ENCODE results near the gene USP5. TPM values are rescaled to one million over a fixed set of nuclear protein-coding genes. Genes with fewer than 3 reads are reported as not detected.
A peak's percentile ranks its signal among the peaks of the same experiment; 100 is the strongest.

Gene USP5, protein sequence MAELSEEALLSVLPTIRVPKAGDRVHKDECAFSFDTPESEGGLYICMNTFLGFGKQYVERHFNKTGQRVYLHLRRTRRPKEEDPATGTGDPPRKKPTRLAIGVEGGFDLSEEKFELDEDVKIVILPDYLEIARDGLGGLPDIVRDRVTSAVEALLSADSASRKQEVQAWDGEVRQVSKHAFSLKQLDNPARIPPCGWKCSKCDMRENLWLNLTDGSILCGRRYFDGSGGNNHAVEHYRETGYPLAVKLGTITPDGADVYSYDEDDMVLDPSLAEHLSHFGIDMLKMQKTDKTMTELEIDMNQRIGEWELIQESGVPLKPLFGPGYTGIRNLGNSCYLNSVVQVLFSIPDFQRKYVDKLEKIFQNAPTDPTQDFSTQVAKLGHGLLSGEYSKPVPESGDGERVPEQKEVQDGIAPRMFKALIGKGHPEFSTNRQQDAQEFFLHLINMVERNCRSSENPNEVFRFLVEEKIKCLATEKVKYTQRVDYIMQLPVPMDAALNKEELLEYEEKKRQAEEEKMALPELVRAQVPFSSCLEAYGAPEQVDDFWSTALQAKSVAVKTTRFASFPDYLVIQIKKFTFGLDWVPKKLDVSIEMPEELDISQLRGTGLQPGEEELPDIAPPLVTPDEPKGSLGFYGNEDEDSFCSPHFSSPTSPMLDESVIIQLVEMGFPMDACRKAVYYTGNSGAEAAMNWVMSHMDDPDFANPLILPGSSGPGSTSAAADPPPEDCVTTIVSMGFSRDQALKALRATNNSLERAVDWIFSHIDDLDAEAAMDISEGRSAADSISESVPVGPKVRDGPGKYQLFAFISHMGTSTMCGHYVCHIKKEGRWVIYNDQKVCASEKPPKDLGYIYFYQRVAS
- 100 to 1,000 TPM; 125 to 127 TPM for total RNA-seq

DNA sequence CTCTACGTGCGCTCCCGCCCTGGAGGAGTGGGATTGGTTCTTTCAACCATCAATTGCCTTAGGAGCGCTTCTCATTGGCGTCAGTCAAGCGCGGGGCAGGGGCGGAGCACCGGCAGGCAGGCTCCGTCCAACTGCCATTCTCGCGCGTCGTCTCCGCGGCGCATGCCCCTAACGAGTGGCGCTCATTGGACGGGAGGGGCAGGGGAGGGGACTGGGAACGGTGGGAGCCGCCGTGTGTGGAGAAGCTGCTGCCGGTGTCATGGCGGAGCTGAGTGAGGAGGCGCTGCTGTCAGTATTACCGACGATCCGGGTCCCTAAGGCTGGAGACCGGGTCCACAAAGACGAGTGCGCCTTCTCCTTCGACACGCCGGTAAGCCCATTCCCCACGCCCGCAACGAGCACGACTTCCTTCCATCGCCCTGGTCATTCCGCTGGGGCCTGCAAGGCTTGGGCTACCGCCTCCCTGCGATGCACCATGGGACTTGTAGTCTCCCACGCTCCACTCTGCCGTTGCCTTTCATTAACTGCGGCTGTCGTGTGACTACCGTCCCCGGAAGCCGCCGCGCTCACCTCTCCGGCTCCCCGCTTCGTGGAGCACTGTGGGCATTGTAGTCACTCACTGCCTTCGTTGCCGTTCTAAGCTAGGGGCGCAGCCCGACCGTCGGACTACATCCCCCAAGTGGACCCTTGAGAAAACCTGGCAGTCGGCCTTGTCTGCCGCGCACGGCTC, at the start of gene USP5:
Gene USP5, plus strand, starts transcription at position 230 of the 730 bp plus-strand sequence. Its CDS starts 30 bp downstream, at position 260.
- Mint-ChIP-seq H3K4me3 (peak within 1 kb of the TSS; percentile 97), H3K27ac (peak within 1 kb of the TSS; percentile 95), H3K36me3 (peaks cover 20% of the 10 kb centered on the region), H3K9me3 (no peaks in the 10 kb centered on the region), H3K27me3 (no peaks in the 10 kb centered on the region), H3K4me1 (peaks cover 29% of the 10 kb centered on the region)
- DNase-seq, result peak; percentile 99

DNA sequence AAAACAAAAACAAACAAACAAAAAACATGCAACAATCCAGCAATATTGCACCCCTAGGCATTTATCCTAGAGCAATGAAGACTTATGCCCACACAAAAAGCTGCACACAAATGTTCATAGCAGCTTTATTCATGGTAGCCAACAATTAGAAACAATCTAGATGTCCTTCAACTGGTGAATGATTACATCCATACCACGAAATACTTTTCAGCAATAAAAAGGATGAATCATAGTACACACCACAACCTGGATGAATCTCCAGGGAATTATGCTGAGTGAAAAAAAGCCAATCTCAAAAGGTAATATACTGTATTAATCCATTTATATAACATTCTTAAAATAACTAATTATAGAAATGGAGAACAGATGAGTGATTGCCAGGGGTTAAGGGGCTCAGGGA, 44.8 kb upstream of the USP5 start:
- DNase-seq, result no peak
- no peak overlapping the region for H3K4me3 Mint-ChIP-seq
- no peaks in the 10 kb centered on the region for H3K36me3 Mint-ChIP-seq
- no peaks in the 10 kb centered on the region for H3K9me3 Mint-ChIP-seq
- no peak overlapping the region for H3K27ac Mint-ChIP-seq
- no peaks in the 10 kb centered on the region for H3K4me1 Mint-ChIP-seq
- no peaks in the 10 kb centered on the region for H3K27me3 Mint-ChIP-seq

DNA sequence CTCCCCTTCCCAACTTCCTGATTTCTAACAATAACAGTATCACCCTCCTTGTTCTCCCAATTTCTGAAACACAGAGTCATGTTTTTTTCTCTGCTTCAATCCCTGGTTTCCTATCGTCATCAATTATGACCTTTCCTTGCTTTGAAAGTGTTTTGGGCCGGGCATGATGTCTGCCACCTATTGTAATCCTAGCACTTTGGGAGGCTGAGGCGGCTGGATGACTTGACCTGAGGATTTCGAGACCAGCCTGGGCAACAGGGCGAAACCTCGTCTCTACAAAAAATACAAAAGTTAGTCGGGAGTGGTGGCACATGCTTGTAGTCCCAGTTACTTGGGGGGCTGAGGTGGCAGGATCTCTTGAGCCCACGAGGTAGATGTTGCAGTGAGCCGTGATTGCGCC, 42.9 kb upstream of the USP5 start:
- no peaks in the 10 kb centered on the region for H3K4me1 Mint-ChIP-seq
- DNase-seq, result no peak
- H3K36me3 Mint-ChIP-seq, result no peaks in the 10 kb centered on the region
- H3K9me3 Mint-ChIP-seq, result no peaks in the 10 kb centered on the region
- H3K27ac Mint-ChIP-seq, result no peak overlapping the region
- H3K27me3 Mint-ChIP-seq, result no peaks in the 10 kb centered on the region
- no peak overlapping the region for H3K4me3 Mint-ChIP-seq

DNA sequence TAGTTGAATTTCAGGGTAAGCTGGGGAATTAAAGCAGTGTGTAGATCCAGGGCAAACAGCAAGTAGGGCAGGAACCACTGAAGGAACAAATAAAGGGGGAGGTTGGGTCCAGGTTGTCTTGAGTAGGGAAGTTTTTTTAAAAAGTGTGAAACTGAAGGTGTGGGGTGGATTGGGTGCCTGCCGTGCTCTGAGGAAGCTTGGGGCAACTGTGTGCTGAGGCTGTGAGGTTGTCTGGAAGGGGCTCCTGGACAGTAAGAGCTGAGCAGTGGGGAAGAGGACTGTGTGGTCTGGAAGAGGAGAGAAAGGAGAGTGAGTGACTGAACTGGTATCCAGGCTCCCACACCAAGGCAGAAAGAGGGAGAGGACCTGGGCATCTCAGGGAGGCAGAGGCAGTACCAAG, 41.2 kb upstream of the USP5 start:
- no peak for DNase-seq
- Mint-ChIP-seq H3K36me3 (no peaks in the 10 kb centered on the region), H3K9me3 (no peaks in the 10 kb centered on the region), H3K4me3 (no peak overlapping the region), H3K4me1 (no peaks in the 10 kb centered on the region), H3K27ac (no peak overlapping the region), H3K27me3 (no peaks in the 10 kb centered on the region)

DNA sequence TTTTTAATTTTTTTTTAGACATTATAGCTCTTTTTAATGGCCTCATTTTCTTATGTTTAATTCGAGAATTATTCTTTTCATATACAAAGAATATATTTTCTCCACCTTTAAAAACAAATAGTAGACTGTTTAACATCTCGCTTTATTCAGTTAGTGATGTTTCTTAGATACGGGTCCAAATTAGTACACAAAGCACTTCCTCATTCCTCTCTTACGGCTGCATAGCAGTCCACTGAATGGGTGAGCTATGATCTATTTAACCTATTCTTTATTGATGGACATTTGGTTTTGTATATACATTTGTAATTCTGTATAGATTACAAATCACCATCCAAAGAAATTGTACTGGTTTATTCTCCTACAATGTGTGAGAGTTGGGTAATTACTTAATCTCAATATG, 38.6 kb upstream of the USP5 start:
- H3K4me1 Mint-ChIP-seq, result no peaks in the 10 kb centered on the region
- no peaks in the 10 kb centered on the region for H3K27me3 Mint-ChIP-seq
- no peak for DNase-seq
- H3K27ac Mint-ChIP-seq, result no peak overlapping the region
- H3K4me3 Mint-ChIP-seq, result no peak overlapping the region
- no peaks in the 10 kb centered on the region for H3K36me3 Mint-ChIP-seq
- H3K9me3 Mint-ChIP-seq, result no peaks in the 10 kb centered on the region

DNA sequence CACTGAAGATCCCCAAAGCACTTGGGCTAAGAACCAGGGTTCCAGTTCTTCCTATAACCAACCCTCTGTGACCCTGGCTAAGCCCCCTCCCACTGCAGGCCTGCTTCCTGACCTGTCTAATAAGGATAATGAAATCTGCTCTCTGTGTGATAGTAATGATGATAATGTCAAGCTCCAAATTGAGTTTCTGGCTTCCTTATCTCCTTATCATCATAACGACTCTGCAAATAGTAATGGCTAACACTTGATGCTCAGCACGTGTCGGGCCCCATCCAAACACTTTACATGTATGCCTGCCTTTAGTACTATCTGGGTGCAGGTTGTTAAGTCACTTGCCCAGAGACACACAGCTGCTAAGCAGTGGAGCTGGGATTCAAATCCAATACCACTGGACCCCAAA, 35.4 kb upstream of the USP5 start:
- H3K27ac Mint-ChIP-seq, result no peak overlapping the region
- no peaks in the 10 kb centered on the region for H3K9me3 Mint-ChIP-seq
- peaks cover 13% of the 10 kb centered on the region for H3K27me3 Mint-ChIP-seq
- H3K4me1 Mint-ChIP-seq, result peaks cover 5% of the 10 kb centered on the region
- no peak overlapping the region for H3K4me3 Mint-ChIP-seq
- no peaks in the 10 kb centered on the region for H3K36me3 Mint-ChIP-seq
- no peak for DNase-seq

DNA sequence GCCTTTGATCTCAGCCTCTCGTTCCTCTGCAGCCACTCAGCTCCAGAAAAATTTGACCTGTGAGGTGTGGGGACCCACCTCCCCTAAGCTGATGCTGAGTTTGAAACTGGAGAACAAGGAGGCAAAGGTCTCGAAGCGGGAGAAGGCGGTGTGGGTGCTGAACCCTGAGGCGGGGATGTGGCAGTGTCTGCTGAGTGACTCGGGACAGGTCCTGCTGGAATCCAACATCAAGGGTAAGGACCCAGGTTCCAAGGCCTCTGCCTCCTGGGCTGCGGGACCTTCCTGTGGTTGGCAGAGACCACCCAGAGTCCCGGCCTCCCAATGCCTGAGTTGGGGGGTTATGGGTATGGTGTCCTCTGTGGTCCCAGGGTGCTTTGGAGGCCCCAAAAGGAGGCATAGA, 34.9 kb upstream of the USP5 start:
- H3K36me3 Mint-ChIP-seq, result no peaks in the 10 kb centered on the region
- no peak for DNase-seq

DNA sequence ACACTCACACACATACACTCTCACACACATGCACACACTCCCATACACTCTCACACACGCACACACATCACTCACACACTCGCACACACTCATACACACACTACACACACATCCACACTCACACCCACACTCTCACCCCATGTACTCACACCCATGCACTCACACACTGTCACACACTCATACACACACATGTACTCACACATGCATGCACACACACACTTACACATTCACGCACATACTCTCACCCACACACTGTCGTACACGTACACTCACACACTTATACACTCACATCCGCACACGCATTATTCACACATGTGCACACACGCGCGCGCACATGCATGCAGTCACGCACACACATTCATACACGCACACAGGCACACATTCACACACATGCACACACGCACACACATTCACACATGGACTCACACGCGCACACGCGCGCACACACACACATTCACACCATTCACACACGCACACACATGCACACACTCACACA, 34.2 kb upstream of the USP5 start:
- Mint-ChIP-seq H3K27me3 (peaks cover 22% of the 10 kb centered on the region), H3K4me1 (peaks cover 9% of the 10 kb centered on the region), H3K9me3 (no peaks in the 10 kb centered on the region), H3K27ac (no peak overlapping the region), H3K36me3 (no peaks in the 10 kb centered on the region), H3K4me3 (no peak overlapping the region)
- no peak for DNase-seq

More for the DNA sequence above, 34.9 kb upstream of the USP5 start:
- peaks cover 15% of the 10 kb centered on the region for H3K27me3 Mint-ChIP-seq
- H3K27ac Mint-ChIP-seq, result no peak overlapping the region
- H3K9me3 Mint-ChIP-seq, result no peaks in the 10 kb centered on the region
- peaks cover 8% of the 10 kb centered on the region for H3K4me1 Mint-ChIP-seq
- no peak overlapping the region for H3K4me3 Mint-ChIP-seq

DNA sequence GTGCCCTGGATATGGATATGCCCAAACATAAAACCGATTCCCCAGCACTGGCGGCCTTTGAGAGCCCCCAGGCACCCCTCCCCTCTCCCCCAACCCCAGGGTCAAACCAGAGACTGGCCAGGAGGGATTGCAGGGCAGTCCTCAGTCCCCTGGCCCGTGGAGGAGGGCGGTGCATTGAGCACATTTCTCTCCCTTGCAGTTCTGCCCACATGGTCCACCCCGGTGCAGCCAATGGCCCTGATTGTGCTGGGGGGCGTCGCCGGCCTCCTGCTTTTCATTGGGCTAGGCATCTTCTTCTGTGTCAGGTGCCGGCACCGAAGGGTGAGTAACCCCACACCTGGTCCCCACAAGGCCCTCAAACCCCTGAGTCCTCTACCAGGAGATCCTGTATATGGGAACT, 33.7 kb upstream of the USP5 start:
- H3K27me3 Mint-ChIP-seq, result peaks cover 27% of the 10 kb centered on the region
- no peak for DNase-seq
- peaks cover 9% of the 10 kb centered on the region for H3K4me1 Mint-ChIP-seq
- no peaks in the 10 kb centered on the region for H3K9me3 Mint-ChIP-seq
- H3K4me3 Mint-ChIP-seq, result no peak overlapping the region
- no peaks in the 10 kb centered on the region for H3K36me3 Mint-ChIP-seq
- no peak overlapping the region for H3K27ac Mint-ChIP-seq

DNA sequence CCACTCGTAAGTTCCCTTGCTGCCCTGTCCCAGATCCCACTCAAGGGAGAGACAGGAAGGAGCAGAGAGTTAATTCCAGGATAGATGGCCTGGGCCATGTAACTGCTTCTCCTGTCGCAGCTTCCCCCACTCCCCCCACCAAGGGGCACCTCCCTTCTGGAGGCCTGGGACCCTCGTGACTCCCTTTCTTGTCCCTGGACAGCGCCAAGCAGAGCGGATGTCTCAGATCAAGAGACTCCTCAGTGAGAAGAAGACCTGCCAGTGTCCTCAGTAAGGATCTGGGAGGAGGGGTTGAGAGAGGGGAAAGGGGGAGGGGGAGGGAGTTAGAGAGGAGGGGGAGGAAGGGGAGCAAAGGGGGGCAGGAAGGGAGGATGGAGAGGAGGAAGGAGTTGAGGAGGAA, 33.3 kb upstream of the USP5 start:
- H3K27me3 Mint-ChIP-seq, result peaks cover 29% of the 10 kb centered on the region
- H3K36me3 Mint-ChIP-seq, result no peaks in the 10 kb centered on the region
- H3K4me3 Mint-ChIP-seq, result no peak overlapping the region
- no peaks in the 10 kb centered on the region for H3K9me3 Mint-ChIP-seq
- H3K27ac Mint-ChIP-seq, result no peak overlapping the region
- peaks cover 9% of the 10 kb centered on the region for H3K4me1 Mint-ChIP-seq
- DNase-seq, result no peak

DNA sequence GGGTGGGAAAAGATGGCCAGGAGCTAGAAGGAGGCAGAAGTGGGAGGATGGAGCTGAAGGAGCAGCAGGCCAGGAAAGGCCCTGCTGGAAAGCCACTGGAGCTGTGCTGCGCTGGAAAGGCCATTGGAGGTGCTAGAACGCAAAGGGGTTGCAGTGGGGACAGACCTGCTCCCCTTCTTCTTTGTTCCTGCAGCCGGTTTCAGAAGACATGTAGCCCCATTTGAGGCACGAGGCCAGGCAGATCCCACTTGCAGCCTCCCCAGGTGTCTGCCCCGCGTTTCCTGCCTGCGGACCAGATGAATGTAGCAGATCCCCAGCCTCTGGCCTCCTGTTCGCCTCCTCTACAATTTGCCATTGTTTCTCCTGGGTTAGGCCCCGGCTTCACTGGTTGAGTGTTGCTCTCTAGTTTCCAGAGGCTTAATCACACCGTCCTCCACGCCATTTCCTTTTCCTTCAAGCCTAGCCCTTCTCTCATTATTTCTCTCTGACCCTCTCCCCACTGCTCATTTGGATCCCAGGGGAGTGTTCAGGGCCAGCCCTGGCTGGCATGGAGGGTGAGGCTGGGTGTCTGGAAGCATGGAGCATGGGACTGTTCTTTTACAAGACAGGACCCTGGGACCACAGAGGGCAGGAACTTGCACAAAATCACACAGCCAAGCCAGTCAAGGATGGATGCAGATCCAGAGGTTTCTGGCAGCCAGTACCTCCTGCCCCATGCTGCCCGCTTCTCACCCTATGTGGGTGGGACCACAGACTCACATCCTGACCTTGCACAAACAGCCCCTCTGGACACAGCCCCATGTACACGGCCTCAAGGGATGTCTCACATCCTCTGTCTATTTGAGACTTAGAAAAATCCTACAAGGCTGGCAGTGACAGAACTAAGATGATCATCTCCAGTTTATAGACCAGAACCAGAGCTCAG, 32.6 kb upstream of the USP5 start:
- no peak overlapping the region for H3K27ac Mint-ChIP-seq
- no peaks in the 10 kb centered on the region for H3K36me3 Mint-ChIP-seq
- DNase-seq, result no peak

DNA sequence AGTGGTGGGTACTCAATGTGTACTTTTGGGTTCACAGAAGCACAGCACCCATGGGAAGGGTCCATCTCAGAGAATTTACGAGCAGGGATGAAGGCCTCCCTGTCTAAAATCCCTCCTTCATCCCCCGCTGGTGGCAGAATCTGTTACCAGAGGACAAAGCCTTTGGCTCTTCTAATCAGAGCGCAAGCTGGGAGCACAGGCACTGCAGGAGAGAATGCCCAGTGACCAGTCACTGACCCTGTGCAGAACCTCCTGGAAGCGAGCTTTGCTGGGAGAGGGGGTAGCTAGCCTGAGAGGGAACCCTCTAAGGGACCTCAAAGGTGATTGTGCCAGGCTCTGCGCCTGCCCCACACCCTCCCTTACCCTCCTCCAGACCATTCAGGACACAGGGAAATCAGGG, 31.8 kb upstream of the USP5 start:
- no peak for DNase-seq
- no peak overlapping the region for H3K4me3 Mint-ChIP-seq
- H3K27me3 Mint-ChIP-seq, result peaks cover 42% of the 10 kb centered on the region
- peaks cover 9% of the 10 kb centered on the region for H3K4me1 Mint-ChIP-seq
- H3K9me3 Mint-ChIP-seq, result no peaks in the 10 kb centered on the region
- H3K36me3 Mint-ChIP-seq, result no peaks in the 10 kb centered on the region
- H3K27ac Mint-ChIP-seq, result no peak overlapping the region

More for the DNA sequence above, 32.6 kb upstream of the USP5 start:
- Mint-ChIP-seq H3K9me3 (no peaks in the 10 kb centered on the region), H3K27me3 (peaks cover 34% of the 10 kb centered on the region), H3K4me3 (no peak overlapping the region), H3K4me1 (peaks cover 9% of the 10 kb centered on the region)

DNA sequence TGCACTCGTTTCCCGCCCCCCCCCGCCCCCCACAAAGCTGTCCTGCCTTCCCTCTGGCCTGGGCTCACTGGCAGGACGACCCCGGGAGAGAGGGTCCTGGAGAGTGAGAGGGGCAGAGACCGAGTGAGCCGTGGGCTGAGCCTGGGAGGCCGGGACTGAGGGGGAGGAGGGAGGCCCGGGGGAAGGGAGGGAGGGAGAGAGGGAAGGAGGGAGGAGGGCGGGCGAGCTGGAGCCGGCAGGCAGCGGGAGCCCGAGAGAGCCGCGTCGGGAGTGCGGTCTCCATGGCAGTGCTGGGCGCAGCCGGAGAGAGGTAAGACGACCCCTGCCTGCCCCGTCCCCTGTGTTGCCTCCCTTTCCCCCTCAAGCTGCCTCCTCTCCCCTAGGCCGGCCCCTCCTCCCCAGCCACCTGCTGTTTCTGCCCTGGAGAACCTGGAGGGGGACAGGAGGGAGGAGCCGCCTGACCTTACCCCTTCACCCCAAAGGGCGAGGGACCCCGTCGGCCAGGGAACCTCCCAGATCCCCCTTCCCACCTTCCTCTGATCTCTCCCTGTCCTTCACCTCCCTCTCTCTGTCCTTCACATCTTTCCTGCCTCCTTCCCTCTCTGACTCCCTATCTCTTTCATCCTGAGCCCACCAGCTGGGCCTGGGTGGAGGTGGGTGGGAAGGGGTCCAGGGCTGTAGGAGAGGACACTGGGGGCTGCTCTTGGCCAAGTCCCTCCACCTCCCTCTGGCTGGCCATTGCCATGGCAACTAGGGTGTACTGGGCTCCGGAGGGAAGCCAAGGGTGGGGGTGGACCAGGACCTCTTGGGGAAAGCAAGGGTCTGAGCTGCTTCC, 30.1 kb upstream of the USP5 start, which contains the start of gene GPR162:
Gene GPR162, plus strand, starts transcription at position 231 of the 835 bp plus-strand sequence. CDS start 2,078 bp downstream, outside the sequence.
- peaks cover 13% of the 10 kb centered on the region for H3K4me1 Mint-ChIP-seq
- H3K9me3 Mint-ChIP-seq, result no peaks in the 10 kb centered on the region
- H3K27me3 Mint-ChIP-seq, result peaks cover 56% of the 10 kb centered on the region
- no peak within 1 kb of the TSS for H3K27ac Mint-ChIP-seq
- DNase-seq, result peak; percentile 21
- no peaks in the 10 kb centered on the region for H3K36me3 Mint-ChIP-seq
- H3K4me3 Mint-ChIP-seq, result peak within 1 kb of the TSS; percentile 44

Data from activated naive CD8-positive, alpha-beta T cell treated with anti-CD3 and anti-CD28 coated beads for 36 hours (primary cell).